GM23338 (cell line): ENCODE measurements around the gene LDB3.

Source experiments
- CREB1 ChIP-seq: fragments of 250-450 bp; sonication (Bioruptor Pico); IDR thresholded peaks from 2 replicates; pipeline ENCODE4 v1.5.0; 2020; ENCODE audit warnings: low read depth, mild to moderate bottlenecking, moderate library complexity
- EZH2 ChIP-seq: fragments of 200-600 bp; sonication (generic); IDR thresholded peaks from one replicate; pipeline ENCODE4 v1.8.0; 2017; ENCODE audit warnings: antibody characterized with exemption, mild to moderate bottlenecking, low read depth; ENCODE audit not compliant: unreplicated experiment
- EZH2phosphoT487 ChIP-seq: fragments of 200-600 bp; sonication (generic); IDR thresholded peaks from one replicate; pipeline ENCODE4 v1.8.1; 2018; ENCODE audit warnings: antibody characterized with exemption; ENCODE audit not compliant: unreplicated experiment
- JUNB ChIP-seq: IDR thresholded peaks from one replicate; pipeline ENCODE4 v1.6.1; 2016; ENCODE audit warnings: antibody characterized with exemption; ENCODE audit not compliant: unreplicated experiment
- NANOG ChIP-seq: IDR thresholded peaks from 2 replicates; pipeline ENCODE4 v1.6.1; 2016; ENCODE audit warnings: antibody characterized with exemption, borderline replicate concordance
- POLR2AphosphoS5 ChIP-seq: IDR thresholded peaks from 2 replicates; pipeline ENCODE4 v1.6.1; 2016; ENCODE audit warnings: antibody characterized with exemption, low read depth
- STAT1 ChIP-seq: IDR thresholded peaks from one replicate; pipeline ENCODE4 v1.6.1; 2016; ENCODE audit warnings: antibody characterized with exemption; ENCODE audit not compliant: unreplicated experiment
- ZNF114 ChIP-seq: fragments of 250-450 bp; sonication (Bioruptor Pico); IDR thresholded peaks from 2 replicates; pipeline ENCODE4 v1.5.0; 2020; ENCODE audit warnings: mild to moderate bottlenecking, moderate library complexity
- ZNF331 ChIP-seq: fragments of 250-450 bp; sonication (Bioruptor Pico); IDR thresholded peaks from 2 replicates; pipeline ENCODE4 v1.5.0; 2020; ENCODE audit warnings: low read depth, mild to moderate bottlenecking, moderate library complexity
- TF ChIP-seq, protein P1 (sequence below), 2 experiments: fragments of 200-600 bp in 1 of 2; sonication (generic) in 1 of 2; conservative IDR thresholded peaks; 2 replicates each; pipeline versions ENCODE4 v1.5.1 to v1.6.1; 2016 to 2017; ENCODE audit warnings: antibody characterized with exemption in 2 of 2, low read depth in 2 of 2, mild to moderate bottlenecking in 2 of 2, moderate library complexity in 1 of 2
- TF ChIP-seq, protein P2 (sequence below): IDR thresholded peaks from one replicate; pipeline ENCODE4 v1.6.1; 2018; ENCODE audit warnings: antibody characterized with exemption; ENCODE audit not compliant: unreplicated experiment
- TF ChIP-seq, protein P3 (sequence below): fragments of 250-450 bp; sonication (Bioruptor Pico); IDR thresholded peaks from 2 replicates; pipeline ENCODE4 v1.5.0; 2020; ENCODE audit warnings: mild to moderate bottlenecking, moderate library complexity
- TF ChIP-seq, protein P4 (sequence below): IDR thresholded peaks from 2 replicates; pipeline ENCODE4 v1.6.1; 2016; ENCODE audit warnings: antibody characterized with exemption

DNA sequence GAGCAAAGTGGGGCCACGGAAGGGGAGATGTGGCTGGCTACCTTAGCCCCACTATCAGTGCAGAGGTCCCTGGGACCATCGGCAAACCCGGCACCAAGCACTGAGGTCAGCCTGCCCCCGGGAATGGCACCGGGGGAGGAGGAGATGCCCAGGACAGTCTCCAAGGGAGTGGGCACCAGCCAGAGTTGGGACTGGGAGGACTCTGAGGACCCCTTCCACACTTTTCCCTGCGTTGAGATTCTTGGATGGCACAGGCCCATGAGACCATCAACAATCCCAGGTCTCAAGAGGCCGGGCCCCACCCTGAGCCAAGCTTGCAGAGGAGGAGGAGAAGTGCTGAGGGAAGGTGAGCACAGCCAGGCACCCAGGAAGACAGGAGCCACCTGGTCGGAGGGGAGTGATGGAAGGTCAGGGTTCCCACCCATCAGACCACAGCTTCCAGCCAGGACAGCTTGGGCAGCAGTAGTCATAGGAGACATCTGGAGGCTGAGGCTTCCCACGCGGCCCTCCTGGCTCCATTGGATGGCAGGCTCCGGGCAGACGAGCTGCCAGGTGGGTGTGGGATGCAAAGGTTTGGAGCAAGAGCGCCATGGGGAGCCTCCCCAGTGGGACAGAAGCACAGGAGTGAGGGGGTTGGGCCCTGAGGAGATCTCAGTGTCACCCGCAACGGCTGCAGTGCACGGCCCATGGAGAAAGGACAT lies 16.5 kb upstream of the LDB3 start:
- TF ChIP-seq, protein P1, sequence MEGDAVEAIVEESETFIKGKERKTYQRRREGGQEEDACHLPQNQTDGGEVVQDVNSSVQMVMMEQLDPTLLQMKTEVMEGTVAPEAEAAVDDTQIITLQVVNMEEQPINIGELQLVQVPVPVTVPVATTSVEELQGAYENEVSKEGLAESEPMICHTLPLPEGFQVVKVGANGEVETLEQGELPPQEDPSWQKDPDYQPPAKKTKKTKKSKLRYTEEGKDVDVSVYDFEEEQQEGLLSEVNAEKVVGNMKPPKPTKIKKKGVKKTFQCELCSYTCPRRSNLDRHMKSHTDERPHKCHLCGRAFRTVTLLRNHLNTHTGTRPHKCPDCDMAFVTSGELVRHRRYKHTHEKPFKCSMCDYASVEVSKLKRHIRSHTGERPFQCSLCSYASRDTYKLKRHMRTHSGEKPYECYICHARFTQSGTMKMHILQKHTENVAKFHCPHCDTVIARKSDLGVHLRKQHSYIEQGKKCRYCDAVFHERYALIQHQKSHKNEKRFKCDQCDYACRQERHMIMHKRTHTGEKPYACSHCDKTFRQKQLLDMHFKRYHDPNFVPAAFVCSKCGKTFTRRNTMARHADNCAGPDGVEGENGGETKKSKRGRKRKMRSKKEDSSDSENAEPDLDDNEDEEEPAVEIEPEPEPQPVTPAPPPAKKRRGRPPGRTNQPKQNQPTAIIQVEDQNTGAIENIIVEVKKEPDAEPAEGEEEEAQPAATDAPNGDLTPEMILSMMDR (conservative IDR thresholded peaks at IDR 0.05; ENCODE audit: low read depth in 2 of 2), result no peak
- TF ChIP-seq ZNF331 (CRISPR knock-in tag) (no peak), EZH2phosphoT487 (no peak), JUNB (no peak), EZH2 (no peak), NANOG (no peak), POLR2AphosphoS5 (no peak), STAT1 (no peak), CREB1 (CRISPR knock-in tag) (no peak), ZNF114 (CRISPR knock-in tag) (no peak)
- TF ChIP-seq, protein P2, sequence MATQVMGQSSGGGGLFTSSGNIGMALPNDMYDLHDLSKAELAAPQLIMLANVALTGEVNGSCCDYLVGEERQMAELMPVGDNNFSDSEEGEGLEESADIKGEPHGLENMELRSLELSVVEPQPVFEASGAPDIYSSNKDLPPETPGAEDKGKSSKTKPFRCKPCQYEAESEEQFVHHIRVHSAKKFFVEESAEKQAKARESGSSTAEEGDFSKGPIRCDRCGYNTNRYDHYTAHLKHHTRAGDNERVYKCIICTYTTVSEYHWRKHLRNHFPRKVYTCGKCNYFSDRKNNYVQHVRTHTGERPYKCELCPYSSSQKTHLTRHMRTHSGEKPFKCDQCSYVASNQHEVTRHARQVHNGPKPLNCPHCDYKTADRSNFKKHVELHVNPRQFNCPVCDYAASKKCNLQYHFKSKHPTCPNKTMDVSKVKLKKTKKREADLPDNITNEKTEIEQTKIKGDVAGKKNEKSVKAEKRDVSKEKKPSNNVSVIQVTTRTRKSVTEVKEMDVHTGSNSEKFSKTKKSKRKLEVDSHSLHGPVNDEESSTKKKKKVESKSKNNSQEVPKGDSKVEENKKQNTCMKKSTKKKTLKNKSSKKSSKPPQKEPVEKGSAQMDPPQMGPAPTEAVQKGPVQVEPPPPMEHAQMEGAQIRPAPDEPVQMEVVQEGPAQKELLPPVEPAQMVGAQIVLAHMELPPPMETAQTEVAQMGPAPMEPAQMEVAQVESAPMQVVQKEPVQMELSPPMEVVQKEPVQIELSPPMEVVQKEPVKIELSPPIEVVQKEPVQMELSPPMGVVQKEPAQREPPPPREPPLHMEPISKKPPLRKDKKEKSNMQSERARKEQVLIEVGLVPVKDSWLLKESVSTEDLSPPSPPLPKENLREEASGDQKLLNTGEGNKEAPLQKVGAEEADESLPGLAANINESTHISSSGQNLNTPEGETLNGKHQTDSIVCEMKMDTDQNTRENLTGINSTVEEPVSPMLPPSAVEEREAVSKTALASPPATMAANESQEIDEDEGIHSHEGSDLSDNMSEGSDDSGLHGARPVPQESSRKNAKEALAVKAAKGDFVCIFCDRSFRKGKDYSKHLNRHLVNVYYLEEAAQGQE, result no peak
- TF ChIP-seq, protein P3, sequence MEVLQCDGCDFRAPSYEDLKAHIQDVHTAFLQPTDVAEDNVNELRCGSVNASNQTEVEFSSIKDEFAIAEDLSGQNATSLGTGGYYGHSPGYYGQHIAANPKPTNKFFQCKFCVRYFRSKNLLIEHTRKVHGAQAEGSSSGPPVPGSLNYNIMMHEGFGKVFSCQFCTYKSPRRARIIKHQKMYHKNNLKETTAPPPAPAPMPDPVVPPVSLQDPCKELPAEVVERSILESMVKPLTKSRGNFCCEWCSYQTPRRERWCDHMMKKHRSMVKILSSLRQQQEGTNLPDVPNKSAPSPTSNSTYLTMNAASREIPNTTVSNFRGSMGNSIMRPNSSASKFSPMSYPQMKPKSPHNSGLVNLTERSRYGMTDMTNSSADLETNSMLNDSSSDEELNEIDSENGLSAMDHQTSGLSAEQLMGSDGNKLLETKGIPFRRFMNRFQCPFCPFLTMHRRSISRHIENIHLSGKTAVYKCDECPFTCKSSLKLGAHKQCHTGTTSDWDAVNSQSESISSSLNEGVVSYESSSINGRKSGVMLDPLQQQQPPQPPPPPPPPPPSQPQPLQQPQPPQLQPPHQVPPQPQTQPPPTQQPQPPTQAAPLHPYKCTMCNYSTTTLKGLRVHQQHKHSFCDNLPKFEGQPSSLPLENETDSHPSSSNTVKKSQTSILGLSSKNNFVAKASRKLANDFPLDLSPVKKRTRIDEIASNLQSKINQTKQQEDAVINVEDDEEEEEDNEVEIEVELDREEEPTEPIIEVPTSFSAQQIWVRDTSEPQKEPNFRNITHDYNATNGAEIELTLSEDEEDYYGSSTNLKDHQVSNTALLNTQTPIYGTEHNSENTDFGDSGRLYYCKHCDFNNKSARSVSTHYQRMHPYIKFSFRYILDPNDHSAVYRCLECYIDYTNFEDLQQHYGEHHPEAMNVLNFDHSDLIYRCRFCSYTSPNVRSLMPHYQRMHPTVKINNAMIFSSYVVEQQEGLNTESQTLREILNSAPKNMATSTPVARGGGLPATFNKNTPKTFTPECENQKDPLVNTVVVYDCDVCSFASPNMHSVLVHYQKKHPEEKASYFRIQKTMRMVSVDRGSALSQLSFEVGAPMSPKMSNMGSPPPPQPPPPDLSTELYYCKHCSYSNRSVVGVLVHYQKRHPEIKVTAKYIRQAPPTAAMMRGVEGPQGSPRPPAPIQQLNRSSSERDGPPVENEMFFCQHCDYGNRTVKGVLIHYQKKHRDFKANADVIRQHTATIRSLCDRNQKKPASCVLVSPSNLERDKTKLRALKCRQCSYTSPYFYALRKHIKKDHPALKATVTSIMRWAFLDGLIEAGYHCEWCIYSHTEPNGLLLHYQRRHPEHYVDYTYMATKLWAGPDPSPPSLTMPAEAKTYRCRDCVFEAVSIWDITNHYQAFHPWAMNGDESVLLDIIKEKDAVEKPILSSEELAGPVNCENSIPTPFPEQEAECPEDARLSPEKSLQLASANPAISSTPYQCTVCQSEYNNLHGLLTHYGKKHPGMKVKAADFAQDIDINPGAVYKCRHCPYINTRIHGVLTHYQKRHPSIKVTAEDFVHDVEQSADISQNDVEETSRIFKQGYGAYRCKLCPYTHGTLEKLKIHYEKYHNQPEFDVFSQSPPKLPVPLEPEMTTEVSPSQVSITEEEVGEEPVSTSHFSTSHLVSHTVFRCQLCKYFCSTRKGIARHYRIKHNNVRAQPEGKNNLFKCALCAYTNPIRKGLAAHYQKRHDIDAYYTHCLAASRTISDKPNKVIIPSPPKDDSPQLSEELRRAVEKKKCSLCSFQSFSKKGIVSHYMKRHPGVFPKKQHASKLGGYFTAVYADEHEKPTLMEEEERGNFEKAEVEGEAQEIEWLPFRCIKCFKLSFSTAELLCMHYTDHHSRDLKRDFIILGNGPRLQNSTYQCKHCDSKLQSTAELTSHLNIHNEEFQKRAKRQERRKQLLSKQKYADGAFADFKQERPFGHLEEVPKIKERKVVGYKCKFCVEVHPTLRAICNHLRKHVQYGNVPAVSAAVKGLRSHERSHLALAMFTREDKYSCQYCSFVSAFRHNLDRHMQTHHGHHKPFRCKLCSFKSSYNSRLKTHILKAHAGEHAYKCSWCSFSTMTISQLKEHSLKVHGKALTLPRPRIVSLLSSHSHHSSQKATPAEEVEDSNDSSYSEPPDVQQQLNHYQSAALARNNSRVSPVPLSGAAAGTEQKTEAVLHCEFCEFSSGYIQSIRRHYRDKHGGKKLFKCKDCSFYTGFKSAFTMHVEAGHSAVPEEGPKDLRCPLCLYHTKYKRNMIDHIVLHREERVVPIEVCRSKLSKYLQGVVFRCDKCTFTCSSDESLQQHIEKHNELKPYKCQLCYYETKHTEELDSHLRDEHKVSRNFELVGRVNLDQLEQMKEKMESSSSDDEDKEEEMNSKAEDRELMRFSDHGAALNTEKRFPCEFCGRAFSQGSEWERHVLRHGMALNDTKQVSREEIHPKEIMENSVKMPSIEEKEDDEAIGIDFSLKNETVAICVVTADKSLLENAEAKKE (CRISPR knock-in tag), result no peak
- TF ChIP-seq, protein P4, sequence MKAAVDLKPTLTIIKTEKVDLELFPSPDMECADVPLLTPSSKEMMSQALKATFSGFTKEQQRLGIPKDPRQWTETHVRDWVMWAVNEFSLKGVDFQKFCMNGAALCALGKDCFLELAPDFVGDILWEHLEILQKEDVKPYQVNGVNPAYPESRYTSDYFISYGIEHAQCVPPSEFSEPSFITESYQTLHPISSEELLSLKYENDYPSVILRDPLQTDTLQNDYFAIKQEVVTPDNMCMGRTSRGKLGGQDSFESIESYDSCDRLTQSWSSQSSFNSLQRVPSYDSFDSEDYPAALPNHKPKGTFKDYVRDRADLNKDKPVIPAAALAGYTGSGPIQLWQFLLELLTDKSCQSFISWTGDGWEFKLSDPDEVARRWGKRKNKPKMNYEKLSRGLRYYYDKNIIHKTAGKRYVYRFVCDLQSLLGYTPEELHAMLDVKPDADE, result no peak
